GM23338 (cell line): ENCODE measurements around the gene PRR18. TPM values are rescaled to one million over a fixed set of nuclear protein-coding genes. Genes with fewer than 3 reads are reported as not detected.
A peak's percentile ranks its signal among the peaks of the same experiment; 100 is the strongest.

Experiments used
- ATAC-seq: fragments of 200-7000 bp; cut with Tn5 transposase; 3 replicates; pipeline ENCODE4 v1.9.1; 2020
- DNase-seq: peaks from one replicate; pipeline ENCODE4 v3.0.0-alpha.2; 2015; ENCODE audit warnings: low spot score
- H2AFZ ChIP-seq: fragments of 200-600 bp; sonication (generic); 2 replicates; pipeline ENCODE4 v1.8.0; 2016; ENCODE audit warnings: antibody characterized with exemption, mild to moderate bottlenecking, moderate library complexity
- H3F3A ChIP-seq: fragments of 200-600 bp; sonication (generic); replicated peaks from 2 replicates; pipeline ENCODE4 v1.8.0; 2017; ENCODE audit warnings: antibody characterized with exemption, mixed run types, low read depth
- H3K27ac ChIP-seq: fragments of 200-600 bp; sonication (generic); 2 replicates; pipeline ENCODE4 v1.6.1; 2016; ENCODE audit warnings: low read depth
- H3K27me3 ChIP-seq: fragments of 200-600 bp; sonication (generic); 2 replicates; pipeline ENCODE4 v1.8.0; 2016; ENCODE audit warnings: mild to moderate bottlenecking, mixed run types, moderate library complexity; ENCODE audit not compliant: insufficient read depth
- H3K36me3 ChIP-seq: fragments of 200-600 bp; sonication (generic); 2 replicates; pipeline ENCODE4 v1.8.0; 2016; ENCODE audit warnings: mild to moderate bottlenecking; ENCODE audit not compliant: insufficient read depth
- H3K4me1 ChIP-seq: fragments of 200-600 bp; sonication (generic); 2 replicates; pipeline ENCODE4 v1.8.0; 2016; ENCODE audit warnings: mild to moderate bottlenecking, moderate library complexity; ENCODE audit not compliant: insufficient read depth
- H3K4me2 ChIP-seq: fragments of 200-600 bp; sonication (generic); 2 replicates; pipeline ENCODE4 v1.7.1; 2017; ENCODE audit warnings: mixed run types
- H3K4me3 ChIP-seq: fragments of 200-600 bp; sonication (generic); 2 replicates; pipeline ENCODE4 v1.6.1; 2016; ENCODE audit warnings: mixed run types
- H3K79me2 ChIP-seq: fragments of 200-600 bp; sonication (generic); replicated peaks from 2 replicates; pipeline ENCODE4 v1.8.0; 2017; ENCODE audit warnings: mild to moderate bottlenecking; ENCODE audit not compliant: insufficient read depth
- H3K9me2 ChIP-seq: fragments of 200-600 bp; sonication (generic); 2 replicates; pipeline ENCODE4 v1.8.0; 2017; ENCODE audit not compliant: insufficient read depth
- H4K20me1 ChIP-seq: fragments of 200-600 bp; sonication (generic); replicated peaks from 2 replicates; pipeline ENCODE4 v1.8.0; 2017; ENCODE audit warnings: mild to moderate bottlenecking; ENCODE audit not compliant: insufficient read depth
- H3K27ac Mint-ChIP-seq: 2 replicates; pipeline ENCODE4 v1.8.0; 2020; ENCODE audit warnings: inconsistent platforms, mild to moderate bottlenecking, moderate library complexity, mixed read lengths
- H3K27me3 Mint-ChIP-seq: 3 replicates; pipeline ENCODE4 v1.8.0; 2022; ENCODE audit warnings: low read depth, mild to moderate bottlenecking, moderate library complexity, mixed read lengths, inconsistent platforms; ENCODE audit not compliant: insufficient read depth, poor library complexity
- H3K36me3 Mint-ChIP-seq: 3 replicates; pipeline ENCODE4 v1.8.0; 2021; ENCODE audit warnings: low read depth, mild to moderate bottlenecking, inconsistent platforms, moderate library complexity, mixed read lengths
- H3K4me1 Mint-ChIP-seq: 3 replicates; pipeline ENCODE4 v1.8.0; 2020; ENCODE audit warnings: mild to moderate bottlenecking, inconsistent platforms, mixed read lengths
- H3K4me3 Mint-ChIP-seq: 3 replicates; pipeline ENCODE4 v1.8.0; 2021; ENCODE audit warnings: moderate library complexity, mild to moderate bottlenecking, inconsistent platforms, mixed read lengths
- H3K9me3 Mint-ChIP-seq: 3 replicates; pipeline ENCODE4 v1.8.0; 2020; ENCODE audit warnings: moderate library complexity, mild to moderate bottlenecking, inconsistent platforms, mixed read lengths
- JUNB ChIP-seq: IDR thresholded peaks from one replicate; pipeline ENCODE4 v1.6.1; 2016; ENCODE audit warnings: antibody characterized with exemption; ENCODE audit not compliant: unreplicated experiment
- POLR2AphosphoS5 ChIP-seq: IDR thresholded peaks from 2 replicates; pipeline ENCODE4 v1.6.1; 2016; ENCODE audit warnings: antibody characterized with exemption, low read depth
- ZNF114 ChIP-seq: fragments of 250-450 bp; sonication (Bioruptor Pico); IDR thresholded peaks from 2 replicates; pipeline ENCODE4 v1.5.0; 2020; ENCODE audit warnings: mild to moderate bottlenecking, moderate library complexity
- ZNF331 ChIP-seq: fragments of 250-450 bp; sonication (Bioruptor Pico); IDR thresholded peaks from 2 replicates; pipeline ENCODE4 v1.5.0; 2020; ENCODE audit warnings: low read depth, mild to moderate bottlenecking, moderate library complexity
- polyA plus RNA-seq: library from polyadenylated mRNA; unstranded; fragments of >200 nt; fragmentation: Nextera tagmentation; extraction: Ambion mirVana; gene quantifications from 2 replicates; pipeline ENCODE4 v1.2.1, GENCODE V29; 2016
- total RNA-seq: library from RNA; depleted of rRNA; stranded (reverse); fragments of >200 nt; shearing (Covaris generic); gene quantifications from 2 replicates; pipeline ENCODE4 v1.2.3, GENCODE V29; 2014
- TF ChIP-seq, protein P1 (sequence below): IDR thresholded peaks from one replicate; pipeline ENCODE4 v1.6.1; 2018; ENCODE audit warnings: antibody characterized with exemption; ENCODE audit not compliant: unreplicated experiment
- TF ChIP-seq, protein P2 (sequence below): IDR thresholded peaks from 2 replicates; pipeline ENCODE4 v1.6.1; 2016; ENCODE audit warnings: antibody characterized with exemption

Gene PRR18
- total and polyA plus RNA-seq, 2 experiments from 2014 or later, result 0.24 TPM; not detected in 1

- Histone ChIP-seq H3K27ac (no peak overlapping the region), H3K9me2 (no peaks in the 10 kb centered on the region), H3K4me2 (no peak overlapping the region), H3K79me2 (no peaks in the 10 kb centered on the region), H4K20me1 (no peaks in the 10 kb centered on the region), H3K36me3 (no peaks in the 10 kb centered on the region), H3F3A (no peaks in the 10 kb centered on the region), H3K4me1 (peaks cover 15% of the 10 kb centered on the region), H3K4me3 (no peak overlapping the region), H3K27me3 (peaks cover 34% of the 10 kb centered on the region), H2AFZ (no peak overlapping the region)
- peaks cover 40% of the 10 kb centered on the region for H3K27me3 Mint-ChIP-seq
- TF ChIP-seq POLR2AphosphoS5, result no peak
- H3K27ac Mint-ChIP-seq, result no peak overlapping the region
- no peaks in the 10 kb centered on the region for H3K36me3 Mint-ChIP-seq
- H3K4me3 Mint-ChIP-seq, result no peak overlapping the region
- ATAC-seq, result no peak
- no peaks in the 10 kb centered on the region for H3K9me3 Mint-ChIP-seq
- DNase-seq, result no peak
- H3K4me1 Mint-ChIP-seq, result peaks cover 19% of the 10 kb centered on the region
Observed at GRCh38 chr6:166269301-166270039, 38.7 kb downstream of the PRR18 start.

- H3K4me3 ChIP-seq, result peak overlapping the region; percentile 9; the same call in 1 of the 2 replicates
- no peaks in the 10 kb centered on the region for H3K36me3 Mint-ChIP-seq
- no peak for TF ChIP-seq POLR2AphosphoS5
- DNase-seq, result peak; percentile 33
- peaks cover 19% of the 10 kb centered on the region for H3K4me1 Mint-ChIP-seq
- H3K27me3 Mint-ChIP-seq, result peaks cover 40% of the 10 kb centered on the region
- no peak overlapping the region for H2AFZ ChIP-seq
- H3K9me3 Mint-ChIP-seq, result no peaks in the 10 kb centered on the region
- H3K27ac ChIP-seq, result no peak overlapping the region
- H3K79me2 ChIP-seq, result no peaks in the 10 kb centered on the region
- no peaks in the 10 kb centered on the region for H3K36me3 ChIP-seq
- peaks cover 34% of the 10 kb centered on the region for H3K27me3 ChIP-seq
- H4K20me1 ChIP-seq, result no peaks in the 10 kb centered on the region
- peaks cover 15% of the 10 kb centered on the region for H3K4me1 ChIP-seq
- H3K27ac Mint-ChIP-seq, result no peak overlapping the region
- peak overlapping the region; percentile 15 for H3K4me2 ChIP-seq
- no peaks in the 10 kb centered on the region for H3F3A ChIP-seq
- no peaks in the 10 kb centered on the region for H3K9me2 ChIP-seq
- ATAC-seq, result peak; percentile 30; the same call in 1 of the 3 replicates
- H3K4me3 Mint-ChIP-seq, result peak overlapping the region; percentile 40; the same call in 2 of the 3 replicates
Observed at GRCh38 chr6:166268431-166268830, 39.8 kb downstream of the PRR18 start.

DNA sequence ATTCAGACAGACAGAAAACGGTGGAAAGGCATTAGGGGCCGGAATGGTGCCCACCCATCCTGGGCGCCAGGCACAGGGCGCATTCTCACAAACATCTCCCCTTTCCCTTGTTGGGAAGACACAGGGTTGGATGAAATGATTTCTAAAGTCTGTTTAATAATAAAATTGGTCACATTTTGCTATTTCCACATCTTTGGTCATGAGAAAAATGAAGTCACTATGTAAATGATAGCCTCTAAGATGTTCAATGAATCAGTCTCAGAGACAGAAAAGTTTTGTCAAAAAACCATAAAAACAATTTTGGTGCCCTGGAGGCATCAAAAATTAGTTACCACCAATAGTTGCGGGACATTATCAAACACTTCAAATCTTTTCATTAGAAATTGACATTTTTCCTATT lies 40.7 kb downstream of the PRR18 start:
- H3K4me2 ChIP-seq, result peak overlapping the region; percentile 15; the same call in 1 of the 2 replicates
- H3K4me3 ChIP-seq, result no peak overlapping the region
- Mint-ChIP-seq H3K27me3 (peaks cover 40% of the 10 kb centered on the region), H3K36me3 (no peaks in the 10 kb centered on the region), H3K9me3 (no peaks in the 10 kb centered on the region), H3K4me1 (peaks cover 19% of the 10 kb centered on the region), H3K27ac (no peak overlapping the region), H3K4me3 (no peak overlapping the region)
- TF ChIP-seq ZNF114 (CRISPR knock-in tag) (no peak), ZNF331 (CRISPR knock-in tag) (no peak), JUNB (no peak), POLR2AphosphoS5 (no peak)
- TF ChIP-seq, protein P1, sequence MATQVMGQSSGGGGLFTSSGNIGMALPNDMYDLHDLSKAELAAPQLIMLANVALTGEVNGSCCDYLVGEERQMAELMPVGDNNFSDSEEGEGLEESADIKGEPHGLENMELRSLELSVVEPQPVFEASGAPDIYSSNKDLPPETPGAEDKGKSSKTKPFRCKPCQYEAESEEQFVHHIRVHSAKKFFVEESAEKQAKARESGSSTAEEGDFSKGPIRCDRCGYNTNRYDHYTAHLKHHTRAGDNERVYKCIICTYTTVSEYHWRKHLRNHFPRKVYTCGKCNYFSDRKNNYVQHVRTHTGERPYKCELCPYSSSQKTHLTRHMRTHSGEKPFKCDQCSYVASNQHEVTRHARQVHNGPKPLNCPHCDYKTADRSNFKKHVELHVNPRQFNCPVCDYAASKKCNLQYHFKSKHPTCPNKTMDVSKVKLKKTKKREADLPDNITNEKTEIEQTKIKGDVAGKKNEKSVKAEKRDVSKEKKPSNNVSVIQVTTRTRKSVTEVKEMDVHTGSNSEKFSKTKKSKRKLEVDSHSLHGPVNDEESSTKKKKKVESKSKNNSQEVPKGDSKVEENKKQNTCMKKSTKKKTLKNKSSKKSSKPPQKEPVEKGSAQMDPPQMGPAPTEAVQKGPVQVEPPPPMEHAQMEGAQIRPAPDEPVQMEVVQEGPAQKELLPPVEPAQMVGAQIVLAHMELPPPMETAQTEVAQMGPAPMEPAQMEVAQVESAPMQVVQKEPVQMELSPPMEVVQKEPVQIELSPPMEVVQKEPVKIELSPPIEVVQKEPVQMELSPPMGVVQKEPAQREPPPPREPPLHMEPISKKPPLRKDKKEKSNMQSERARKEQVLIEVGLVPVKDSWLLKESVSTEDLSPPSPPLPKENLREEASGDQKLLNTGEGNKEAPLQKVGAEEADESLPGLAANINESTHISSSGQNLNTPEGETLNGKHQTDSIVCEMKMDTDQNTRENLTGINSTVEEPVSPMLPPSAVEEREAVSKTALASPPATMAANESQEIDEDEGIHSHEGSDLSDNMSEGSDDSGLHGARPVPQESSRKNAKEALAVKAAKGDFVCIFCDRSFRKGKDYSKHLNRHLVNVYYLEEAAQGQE, result no peak
- TF ChIP-seq, protein P2, sequence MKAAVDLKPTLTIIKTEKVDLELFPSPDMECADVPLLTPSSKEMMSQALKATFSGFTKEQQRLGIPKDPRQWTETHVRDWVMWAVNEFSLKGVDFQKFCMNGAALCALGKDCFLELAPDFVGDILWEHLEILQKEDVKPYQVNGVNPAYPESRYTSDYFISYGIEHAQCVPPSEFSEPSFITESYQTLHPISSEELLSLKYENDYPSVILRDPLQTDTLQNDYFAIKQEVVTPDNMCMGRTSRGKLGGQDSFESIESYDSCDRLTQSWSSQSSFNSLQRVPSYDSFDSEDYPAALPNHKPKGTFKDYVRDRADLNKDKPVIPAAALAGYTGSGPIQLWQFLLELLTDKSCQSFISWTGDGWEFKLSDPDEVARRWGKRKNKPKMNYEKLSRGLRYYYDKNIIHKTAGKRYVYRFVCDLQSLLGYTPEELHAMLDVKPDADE, result no peak
- peaks cover 34% of the 10 kb centered on the region for H3K27me3 ChIP-seq
- DNase-seq (no peak), ATAC-seq (no peak)
- H3K4me1 ChIP-seq, result peaks cover 15% of the 10 kb centered on the region
- no peaks in the 10 kb centered on the region for H3K9me2 ChIP-seq
- H3K36me3 ChIP-seq, result no peaks in the 10 kb centered on the region
- no peak overlapping the region for H2AFZ ChIP-seq
- no peaks in the 10 kb centered on the region for H4K20me1 ChIP-seq
- no peak overlapping the region for H3K27ac ChIP-seq
- H3K79me2 ChIP-seq, result no peaks in the 10 kb centered on the region
- no peaks in the 10 kb centered on the region for H3F3A ChIP-seq
